Activated CD4-positive, alpha-beta T cell treated with anti-CD3 and anti-CD28 coated beads for 1 hour (primary cell): ENCODE results near the gene TOP1.

Experiments
- DNase-seq: peaks from one replicate; pipeline ENCODE4 v3.0.0-alpha.2; 2020

Gene TOP1

GRCh38 chr20:41058674-41059635 is 30.3 kb downstream of the TOP1 start:
- no peak for DNase-seq

DNA sequence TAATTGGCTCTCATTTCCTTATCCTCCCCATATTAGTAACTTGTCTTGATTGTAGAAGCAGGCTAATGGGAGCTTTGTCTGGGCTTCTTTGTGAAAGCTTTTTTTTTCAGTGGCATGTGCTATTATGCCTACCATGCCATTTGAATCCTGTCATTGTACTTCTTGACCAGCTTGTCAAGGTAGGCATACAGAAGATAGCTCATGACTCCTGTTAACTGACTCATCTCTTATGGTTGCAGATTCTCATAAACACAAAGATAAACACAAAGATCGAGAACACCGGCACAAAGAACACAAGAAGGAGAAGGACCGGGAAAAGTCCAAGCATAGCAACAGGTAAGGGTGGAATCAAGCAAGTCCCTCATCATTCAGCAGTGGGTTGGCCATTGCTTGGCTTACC is 32.5 kb downstream of the TOP1 start:
- DNase-seq: no peak

DNA sequence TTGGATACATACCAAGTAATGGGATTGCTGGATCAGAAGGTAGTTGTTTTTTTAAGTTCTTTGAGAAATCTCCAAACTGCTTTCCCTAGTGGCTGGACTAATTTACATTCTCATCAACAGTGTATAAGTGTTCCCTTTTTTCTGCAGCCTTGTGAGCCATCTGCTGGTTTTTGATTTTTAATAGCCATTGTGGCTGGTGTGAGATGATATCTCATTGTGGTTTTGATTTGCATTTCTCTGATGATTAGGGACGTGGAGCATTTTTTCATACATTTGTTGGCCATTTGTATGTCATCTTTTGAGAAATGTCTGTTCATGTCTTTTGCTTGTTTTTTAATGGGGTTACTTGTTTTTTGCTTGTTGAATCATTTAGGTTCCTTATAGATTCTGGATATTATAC is 34.8 kb downstream of the TOP1 start:
- DNase-seq: no peak

DNA sequence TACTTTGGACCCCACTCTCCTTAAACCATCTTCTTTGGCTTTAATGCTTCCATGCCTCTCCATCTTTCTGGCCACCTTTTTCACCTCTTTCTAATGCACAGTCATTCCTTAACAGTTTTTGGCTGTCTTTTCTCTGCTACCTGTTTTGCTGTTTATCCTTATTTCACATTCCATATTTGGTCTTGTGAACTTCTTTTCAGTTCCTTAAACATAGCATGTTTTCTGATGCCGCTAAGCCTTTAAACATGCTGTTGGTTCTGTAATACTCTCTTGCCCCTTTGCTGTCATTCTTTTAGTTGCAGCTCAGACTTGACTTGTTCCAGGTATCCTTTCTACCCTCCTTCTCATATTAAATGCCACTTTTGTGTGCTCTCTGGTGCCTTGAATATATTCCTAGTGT is 35.8 kb downstream of the TOP1 start:
- DNase-seq: no peak

- no peak for DNase-seq
These were observed 37.1 kb downstream of the TOP1 start for GRCh38 chr20:41065716-41066115.

DNA sequence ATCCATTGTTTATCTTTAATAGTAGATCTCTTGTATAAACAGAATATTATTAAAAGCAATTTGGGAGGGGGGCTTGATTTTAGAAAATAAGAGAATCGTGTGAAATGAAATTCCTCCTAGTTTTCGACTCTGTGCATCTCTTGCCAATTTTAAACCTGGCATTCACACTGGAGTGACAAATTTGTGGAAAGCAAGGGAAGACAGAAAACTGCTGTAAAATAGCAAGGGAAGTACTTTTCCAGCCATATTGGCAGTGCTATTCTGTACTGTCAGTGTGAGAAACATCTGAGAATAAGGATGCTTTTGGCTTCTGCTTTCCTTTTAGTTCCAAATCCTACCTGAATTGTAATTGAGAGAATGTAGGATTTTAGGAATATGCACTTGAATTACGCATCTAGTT is 40.2 kb downstream of the TOP1 start:
- no peak for DNase-seq

DNA sequence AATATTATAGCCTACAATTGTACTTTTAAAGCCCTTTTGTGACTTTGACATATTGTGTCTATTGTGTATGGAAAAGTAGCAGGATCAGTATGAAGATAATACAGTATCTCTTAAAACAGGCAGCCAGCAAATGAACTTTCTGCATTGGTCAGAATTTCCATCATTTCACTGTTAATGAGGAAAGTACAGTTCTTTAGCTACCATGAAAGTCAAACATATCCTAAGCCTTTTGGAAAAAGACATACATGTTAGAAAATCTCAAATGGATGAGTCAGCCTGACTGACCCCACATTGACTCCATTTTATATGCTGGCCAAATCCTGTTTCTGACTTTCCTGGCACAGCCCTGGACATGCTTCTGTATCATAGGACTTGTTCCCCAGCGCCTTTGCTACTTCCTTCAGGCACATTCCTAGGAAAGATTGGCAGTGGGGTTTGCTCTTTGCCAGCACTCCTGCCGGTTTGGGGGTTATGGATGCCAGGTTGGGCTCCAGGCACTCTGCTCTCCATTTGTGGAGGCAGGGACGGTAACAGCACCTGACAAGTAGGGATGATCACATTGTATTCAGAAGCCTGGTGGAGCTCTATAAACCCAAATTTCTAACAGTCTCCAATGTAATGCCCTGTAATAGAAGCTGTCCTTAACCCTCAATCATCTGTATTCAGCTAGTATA is 43.7 kb downstream of the TOP1 start:
- DNase-seq: no peak

- DNase-seq: no peak
These were observed 44.3 kb downstream of the TOP1 start for GRCh38 chr20:41072915-41073314.

- DNase-seq: no peak
These were observed 45.8 kb downstream of the TOP1 start for GRCh38 chr20:41074441-41074840.

DNA sequence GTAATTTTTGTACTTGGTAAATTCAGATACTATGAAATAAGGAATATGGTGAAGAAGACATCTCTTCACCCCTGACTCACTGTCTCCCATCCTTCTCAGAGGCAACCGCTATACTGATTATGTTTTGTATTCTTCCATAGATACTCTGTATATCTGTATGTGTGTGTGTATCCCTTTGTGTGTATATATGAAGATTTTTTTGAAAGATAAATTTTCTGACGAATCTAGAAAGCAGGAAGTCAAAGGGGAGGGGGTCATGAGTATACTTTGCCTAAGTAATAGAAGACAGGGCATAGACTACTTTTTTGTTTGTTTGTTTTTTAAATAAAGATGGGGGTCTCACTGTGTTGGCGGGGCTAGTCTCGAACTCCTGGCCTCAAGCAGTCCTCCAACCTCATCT is 48.2 kb downstream of the TOP1 start:
- no peak for DNase-seq

- DNase-seq: no peak
These were observed 49.7 kb downstream of the TOP1 start for GRCh38 chr20:41078329-41078728.

GRCh38 chr20:41079066-41079465 is 50.4 kb downstream of the TOP1 start:
- no peak for DNase-seq

DNA sequence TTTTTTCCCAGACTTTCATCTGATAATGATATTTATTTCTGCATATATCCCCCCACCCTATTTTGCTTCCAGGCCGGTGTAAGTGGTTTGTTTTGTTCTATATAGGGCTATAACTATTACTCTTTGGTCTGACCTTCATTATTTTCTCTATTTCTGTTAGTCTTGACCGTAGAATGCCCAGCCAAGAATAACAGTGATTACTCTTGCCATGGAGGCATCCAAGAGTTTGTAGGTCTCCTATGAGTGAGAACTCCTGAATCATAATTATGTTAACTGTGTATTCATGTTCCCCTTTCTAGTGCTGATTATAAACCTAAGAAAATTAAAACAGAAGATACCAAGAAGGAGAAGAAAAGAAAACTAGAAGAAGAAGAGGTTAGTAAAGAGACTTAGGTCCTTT is 52.2 kb downstream of the TOP1 start:
- DNase-seq: no peak

GRCh38 chr20:41081276-41081814 is 52.7 kb downstream of the TOP1 start:
- DNase-seq: no peak

DNA sequence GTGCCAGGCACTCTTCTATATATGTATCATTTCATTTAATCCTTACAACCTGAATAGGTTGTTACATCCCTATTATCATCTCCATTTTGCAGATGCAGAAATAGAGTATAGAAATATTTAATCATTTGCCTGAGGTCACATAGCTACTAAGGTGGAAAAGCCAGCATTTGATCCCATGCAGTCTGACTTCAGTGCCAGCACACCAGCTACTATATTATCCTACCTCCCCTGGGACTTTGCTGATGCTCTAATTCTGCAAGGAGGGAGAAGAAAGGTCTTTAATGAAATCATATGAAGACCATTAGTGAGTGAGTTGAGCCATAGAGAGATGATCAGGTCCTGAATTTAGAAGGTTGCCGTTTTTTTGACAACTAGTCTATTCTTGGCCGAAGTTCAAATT is 53.7 kb downstream of the TOP1 start:
- no peak for DNase-seq

DNA sequence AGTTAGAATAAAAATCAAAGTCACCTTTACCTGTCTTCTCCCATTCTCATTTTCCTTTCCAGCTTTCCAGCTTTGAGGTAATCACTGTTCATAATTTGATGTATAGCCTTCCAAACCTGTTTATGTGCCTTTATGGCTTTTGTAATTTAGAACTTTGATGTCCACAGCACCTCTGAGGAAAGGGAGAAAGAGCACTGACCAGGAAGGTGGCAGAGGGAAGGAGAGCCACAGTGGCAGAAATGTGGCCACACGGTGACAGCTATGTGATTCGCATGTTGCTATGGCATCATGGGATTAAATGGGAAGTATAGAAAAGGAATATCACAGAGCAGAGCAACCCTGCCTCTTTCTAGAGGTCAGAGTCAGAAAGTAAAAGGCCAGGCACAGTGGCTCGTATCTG is 57.0 kb downstream of the TOP1 start:
- no peak for DNase-seq

DNA sequence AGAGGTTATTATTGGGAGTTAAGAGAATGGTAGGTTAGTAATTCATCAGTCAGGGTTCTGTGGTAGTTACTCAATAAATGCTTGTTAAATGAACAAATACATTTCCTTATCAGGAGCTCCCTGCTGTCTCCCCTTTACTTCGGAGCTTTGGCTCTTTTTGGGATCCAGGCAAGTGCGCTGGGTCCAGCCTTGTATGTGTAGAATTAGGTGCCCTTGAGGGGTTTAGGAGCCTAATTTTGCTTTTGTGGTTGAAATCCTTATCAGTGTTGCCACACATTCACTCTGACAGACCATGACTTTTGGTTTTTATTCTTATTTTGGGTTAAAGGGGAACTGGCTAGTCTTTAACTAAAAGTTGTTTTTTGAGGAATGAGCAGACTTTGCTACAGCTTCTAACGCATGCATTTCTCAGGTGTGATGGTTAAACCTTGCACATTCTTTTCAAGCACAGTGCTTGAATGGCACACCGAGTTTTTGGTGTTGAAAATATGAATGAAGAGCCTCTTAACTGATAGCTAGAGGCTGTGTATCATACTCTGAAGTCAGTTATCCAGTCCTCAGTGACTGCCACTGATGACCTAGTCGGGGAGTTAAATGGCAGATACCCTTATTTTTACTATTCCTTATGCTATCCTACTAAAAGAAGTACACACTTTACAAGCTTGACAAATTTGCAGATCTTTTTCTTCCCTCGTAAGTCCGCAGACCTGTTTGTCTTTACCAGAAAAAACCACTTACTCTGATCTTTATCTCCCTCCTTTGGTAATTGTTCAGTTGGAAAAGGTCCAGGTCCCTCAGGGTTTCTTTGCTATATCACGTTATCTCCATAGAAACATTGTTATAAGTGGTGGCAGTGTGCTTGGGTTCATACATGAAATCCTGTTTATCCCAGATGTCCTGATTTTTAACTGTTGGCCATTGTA is 58.0 kb downstream of the TOP1 start:
- no peak for DNase-seq

- no peak for DNase-seq
These were observed 58.7 kb downstream of the TOP1 start for GRCh38 chr20:41087325-41087685.

DNA sequence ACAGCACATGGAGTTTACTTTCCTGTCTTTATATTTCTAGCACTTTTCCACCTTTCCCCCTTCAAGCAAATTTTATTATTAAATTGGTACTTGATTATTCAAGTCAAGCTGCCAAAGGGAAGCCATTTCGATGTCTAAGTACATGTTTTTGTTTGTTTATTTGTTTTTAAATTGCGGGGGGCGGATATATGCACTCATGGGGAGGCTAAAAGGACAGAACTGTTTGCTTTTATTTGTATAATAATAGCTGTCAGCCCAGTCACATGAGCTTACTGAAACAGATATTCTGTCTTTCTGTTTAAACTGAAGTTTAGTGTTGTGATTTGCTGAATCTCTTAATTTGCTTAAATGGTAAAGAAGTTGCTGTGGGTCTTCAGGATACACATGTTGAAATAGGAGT is 59.2 kb downstream of the TOP1 start:
- no peak for DNase-seq

GRCh38 chr20:41089555-41089954 is 60.9 kb downstream of the TOP1 start:
- DNase-seq: no peak

DNA sequence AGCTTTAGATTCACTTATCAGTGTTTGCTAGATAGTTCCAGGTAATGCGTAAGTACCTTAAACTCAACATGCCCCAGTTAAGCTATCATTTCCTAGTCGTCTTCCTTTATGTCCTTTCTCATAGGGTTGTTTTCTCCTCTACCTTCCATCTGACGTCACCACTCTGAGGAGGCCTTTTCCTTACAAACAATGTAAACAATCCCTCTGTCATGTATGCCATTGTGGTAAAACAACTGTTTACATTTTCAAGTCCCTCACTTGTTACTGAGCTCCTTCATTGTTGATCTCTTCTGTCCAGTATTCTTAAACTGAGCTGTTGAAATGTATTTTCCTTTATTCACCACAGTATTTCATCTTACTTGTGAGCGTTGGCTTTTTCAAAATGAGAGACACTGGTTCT is 63.3 kb downstream of the TOP1 start:
- DNase-seq: no peak

DNA sequence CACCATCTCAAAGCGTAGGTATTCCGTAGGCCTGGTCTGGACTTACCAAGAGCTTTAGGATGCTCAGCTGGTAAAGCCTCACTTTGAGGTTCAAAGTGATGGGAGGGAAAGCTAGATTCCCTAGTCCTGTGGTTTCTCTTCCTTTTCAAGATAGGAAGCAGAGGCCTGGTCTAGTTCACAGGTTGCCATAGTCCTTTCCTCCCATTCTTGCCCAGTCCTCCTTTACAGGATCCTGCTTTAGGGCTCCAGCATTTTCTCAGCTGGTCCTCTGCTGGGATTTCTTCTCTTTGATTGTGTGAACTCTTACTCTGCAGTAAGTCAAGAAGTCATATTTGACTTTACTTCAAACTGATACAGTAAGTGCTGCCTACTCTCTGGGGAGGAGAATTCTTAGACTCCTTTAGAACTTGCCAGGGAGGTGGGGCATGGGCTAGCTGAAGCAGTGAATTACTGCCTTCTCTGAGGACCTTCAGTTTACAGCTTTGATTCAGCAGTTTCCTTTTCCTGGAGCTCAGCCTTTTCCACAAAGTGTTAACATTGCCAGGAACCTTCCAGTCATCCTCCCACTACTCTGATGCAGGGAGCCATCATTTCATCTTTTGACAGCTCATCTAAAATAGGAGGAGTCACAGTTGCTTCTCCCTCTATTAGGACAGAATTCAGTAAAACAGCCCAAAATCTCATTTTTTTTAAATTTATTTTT is 65.9 kb downstream of the TOP1 start:
- DNase-seq: no peak
